Right lobe of liver (tissue), 6 donors: ENCODE results near the gene SNAPC3. TPM values are rescaled to one million over a fixed set of nuclear protein-coding genes. Genes with fewer than 3 reads are reported as not detected.

Source experiments
- ATAC-seq, 4 donors: fragments of 200-7000 bp; cut with Tn5 transposase; one replicate each; pipeline ENCODE4 v1.9.1; 2020; ENCODE audit warnings: mild to moderate bottlenecking in 4 of 4, moderate library complexity in 4 of 4
- DNase-seq, 3 donors: peaks; one replicate each; pipeline ENCODE4 v3.0.0-alpha.2; 2020
- H3K27ac ChIP-seq, 3 donors: fragments of 200-600 bp; one replicate each; pipeline ENCODE4 v1.8.0; 2022
- H3K27me3 ChIP-seq, 2 donors: fragments of 200-600 bp; one replicate each; pipeline ENCODE4 v1.8.0; 2022
- H3K36me3 ChIP-seq, 4 donors: fragments of 200-600 bp; sonication (generic) in 1 of 4; one replicate each; pipeline versions ENCODE4 v1.5.1 to v1.8.0; 2017 to 2022; ENCODE audit warnings: control low read depth in 1 of 4
- H3K4me1 ChIP-seq, 4 donors: fragments of 200-600 bp; sonication (generic) in 1 of 4; one replicate each; pipeline versions ENCODE4 v1.5.1 to v1.8.0; 2017 to 2022; ENCODE audit warnings: control low read depth in 1 of 4
- H3K4me3 ChIP-seq, 3 donors: fragments of 200-600 bp; one replicate each; pipeline ENCODE4 v1.8.0; 2022
- H3K9me3 ChIP-seq, 4 donors: fragments of 200-600 bp; sonication (generic) in 1 of 4; one replicate each; pipeline versions ENCODE4 v1.5.1 to v1.8.0; 2017 to 2022; ENCODE audit warnings: control low read depth in 1 of 4
- CTCF ChIP-seq, 4 donors: fragments of 200-600 bp in 3 of 4; fragments of 450-650 bp in 1 of 4; IDR thresholded peaks; one replicate each; pipeline versions ENCODE4 v1.5.1 to v1.8.0; 2016 to 2022; ENCODE audit warnings: antibody characterized with exemption in 4 of 4, mild to moderate bottlenecking in 2 of 4
- POLR2A ChIP-seq: fragments of 450-650 bp; IDR thresholded peaks from one replicate; pipeline ENCODE4 v1.6.1; 2017; ENCODE audit warnings: antibody characterized with exemption, mild to moderate bottlenecking
- WGBS: methylation state at CpG from one replicate; pipeline ENCODE4 v1.1.6; 2018; ENCODE audit warnings: low coverage, low lambda C conversion rate; ENCODE audit not compliant: insufficient coverage; ENCODE audit errors: missing lambda C conversion rate; 5-methylcytosine and 5-hydroxymethylcytosine counted together
- intact Hi-C, 2 donors: fragments of 100-400 bp; cut with DNase I; formaldehyde crosslinking; loops; one replicate each; pipeline versions ENCODE4 v1.11.2 to v1.14.1; 2022
- total RNA-seq, 6 experiments: library from RNA; depleted of rRNA in 2 of 6; stranded (reverse); fragments of >200 nt in 2 of 6; fragmentation: NEBNext Ultra II Directional in 3 of 6; extraction: Animal tissue kit (Norgen Biotek cat#: 25700) in 3 of 6; gene quantifications; one replicate each; pipeline versions ENCODE4 v1.1.0 to v1.2.4, GENCODE V29; 2016 to 2023
- donor health status: DM: no; HTN: yes; CAD: no.
- donor health status: DM: no; HTN: no; CAD: no.
- donor health status: DM: no; HTN: no; CAD: no.
- donor health status: DM: no; HTN: yes; CAD: no.
- donor health status: DM: no; HTN: yes; CAD: no.

Gene SNAPC3
- total RNA-seq, 6 experiments from 2014 or later, result 9.6 to 13.5 (median 13.3) TPM

GRCh38 chr9:15420796-15421195 lies 1.9 kb upstream of the SNAPC3 start:
- peaks cover 0 to 12% (median 0%) of the 10 kb centered on the region in 4 donors for H3K36me3 ChIP-seq
- no peak for ATAC-seq

GRCh38 chr9:15421532-15421931 lies 1.1 kb upstream of the SNAPC3 start:
- peaks cover 0 to 10% (median 0%) of the 10 kb centered on the region in 4 donors for H3K4me1 ChIP-seq
- H3K27ac ChIP-seq, result no peak overlapping the region
- 79% methylated on average over 3 of the region's 6 CpGs for WGBS
- no peak for TF ChIP-seq CTCF (IDR thresholded peaks at IDR 0.05)
- TF ChIP-seq POLR2A, result no peak
- no peaks in the 10 kb centered on the region for H3K27me3 ChIP-seq
- intact Hi-C loops, result no loop called here
- no peak overlapping the region for H3K4me3 ChIP-seq
- no peaks in the 10 kb centered on the region for H3K9me3 ChIP-seq
- H3K36me3 ChIP-seq, result peaks cover 0 to 13% (median 0%) of the 10 kb centered on the region in 4 donors
- ATAC-seq (no peak), DNase-seq (no peak)

More at GRCh38 chr9:15420796-15421195, 1.9 kb upstream of the SNAPC3 start:
- DNase-seq, result no peak
- Histone ChIP-seq H3K27me3 (no peaks in the 10 kb centered on the region), H3K27ac (no peak overlapping the region), H3K4me1 (peaks cover 0 to 10% (median 0%) of the 10 kb centered on the region in 4 donors), H3K9me3 (no peaks in the 10 kb centered on the region), H3K4me3 (no peak overlapping the region)
- TF ChIP-seq CTCF (IDR thresholded peaks at IDR 0.05), result no peak
- TF ChIP-seq POLR2A, result no peak
- intact Hi-C loops, result no loop called here
- 38% methylated on average over 5 of the region's 5 CpGs for WGBS

GRCh38 chr9:15421990-15422371 lies 695 bp upstream of the SNAPC3 start:
- Histone ChIP-seq H3K4me3 (peak overlapping the region; percentile 87 to 97 (median 94)), H3K27me3 (no peaks in the 10 kb centered on the region), H3K27ac (peak overlapping the region; percentile 77 to 85 (median 79)), H3K9me3 (no peaks in the 10 kb centered on the region), H3K4me1 (peaks cover 0 to 10% (median 0%) of the 10 kb centered on the region in 4 donors), H3K36me3 (peaks cover 0 to 13% (median 0%) of the 10 kb centered on the region in 4 donors)
- WGBS, result 48% methylated on average over 9 of the region's 9 CpGs
- ATAC-seq (no peak), DNase-seq (no peak)
- intact Hi-C loops, result no loop called here
- TF ChIP-seq POLR2A, result no peak
- no peak for TF ChIP-seq CTCF (IDR thresholded peaks at IDR 0.05)

- peaks cover 0 to 10% (median 0%) of the 10 kb centered on the region in 4 donors for H3K4me1 ChIP-seq
- no peaks in the 10 kb centered on the region for H3K9me3 ChIP-seq
- no peak for DNase-seq
- H3K27me3 ChIP-seq, result no peaks in the 10 kb centered on the region
- WGBS, result 2% methylated on average over 15 of the region's 18 CpGs
- intact Hi-C loops, result no loop called here
- peak overlapping the region; percentile 50 to 85 (median 79) for H3K27ac ChIP-seq
- peaks cover 0 to 13% (median 0%) of the 10 kb centered on the region in 4 donors for H3K36me3 ChIP-seq
- ATAC-seq, result peak in 1 of 4 donors; percentile 4
- H3K4me3 ChIP-seq, result peak overlapping the region; percentile 87 to 97 (median 94)
- TF ChIP-seq CTCF (IDR thresholded peaks at IDR 0.05) (no peak), POLR2A (no peak)
Measured at GRCh38 chr9:15423231-15423985, 732 bp downstream of the SNAPC3 start.
